ENCODE measurements around the gene SLC44A4.

Gene SLC44A4

GRCh38 chr6:31834367-31835250, 44.2 kb downstream of the SLC44A4 start:
- Histone ChIP-seq H3F3A (ENCODE audit: control insufficient read depth, insufficient read depth) (peaks cover 71% of the 10 kb centered on the region), H3K4me3 (ENCODE audit: low read length) (peak overlapping the region; percentile 93), H3K9me2 (replicated peaks; ENCODE audit: control insufficient read depth, low read length) (no peaks in the 10 kb centered on the region), H3K4me1 (ENCODE audit: control insufficient read depth, low read length) (peaks cover 65% of the 10 kb centered on the region), H3K4me2 (ENCODE audit: low read length) (peak overlapping the region; percentile 88), H3K79me2 (ENCODE audit: control insufficient read depth, low read length) (peaks cover 87% of the 10 kb centered on the region), H3K27me3 (ENCODE audit: control insufficient read depth, low read length) (no peaks in the 10 kb centered on the region; the same call in 1 of the 2 replicates), H3K27ac (ENCODE audit: low read depth, low read length) (peak overlapping the region; percentile 87), H3K36me3 (ENCODE audit: control insufficient read depth, low read length) (peaks cover 58% of the 10 kb centered on the region), H3K9me3 (ENCODE audit: control insufficient read depth, insufficient read depth, low read length) (no peaks in the 10 kb centered on the region), H4K20me1 (ENCODE audit: control insufficient read depth, insufficient read depth, low read depth, low read length) (peaks cover 23% of the 10 kb centered on the region)
- no peak for TF ChIP-seq EZH2phosphoT487 (IDR thresholded peaks at IDR 0.05; ENCODE audit: borderline replicate concordance, low read length)
- no peak for TF ChIP-seq CTCF (IDR thresholded peaks at IDR 0.05; ENCODE audit: low read depth, low read length, poor library complexity, severe bottlenecking)

GRCh38 chr6:31831350-31832215, 47.2 kb downstream of the SLC44A4 start:
- Histone ChIP-seq H3K9me3 (ENCODE audit: control insufficient read depth, insufficient read depth, low read length) (no peaks in the 10 kb centered on the region), H4K20me1 (ENCODE audit: control insufficient read depth, insufficient read depth, low read depth, low read length) (no peaks in the 10 kb centered on the region), H3K79me2 (ENCODE audit: control insufficient read depth, low read length) (peaks cover 72% of the 10 kb centered on the region), H3K4me2 (ENCODE audit: low read length) (peak overlapping the region; percentile 69), H3K27me3 (ENCODE audit: control insufficient read depth, low read length) (no peaks in the 10 kb centered on the region), H3K36me3 (ENCODE audit: control insufficient read depth, low read length) (peaks cover 28% of the 10 kb centered on the region), H3K27ac (ENCODE audit: low read depth, low read length) (0 out of 2 replicates have a peak overlapping the region, but pooled peaks have one; percentile 71), H3K9me2 (replicated peaks; ENCODE audit: control insufficient read depth, low read length) (no peaks in the 10 kb centered on the region), H3K4me1 (ENCODE audit: control insufficient read depth, low read length) (peaks cover 49% of the 10 kb centered on the region), H3K4me3 (ENCODE audit: low read length) (peak overlapping the region; percentile 74), H3F3A (ENCODE audit: control insufficient read depth, insufficient read depth) (peaks cover 42% of the 10 kb centered on the region)
- no peak for TF ChIP-seq CTCF (IDR thresholded peaks at IDR 0.05; ENCODE audit: low read depth, low read length, poor library complexity, severe bottlenecking)
- no peak for TF ChIP-seq EZH2phosphoT487 (IDR thresholded peaks at IDR 0.05; ENCODE audit: borderline replicate concordance, low read length)

GRCh38 chr6:31830886-31831335, 47.9 kb downstream of the SLC44A4 start:
- Histone ChIP-seq H4K20me1 (ENCODE audit: control insufficient read depth, insufficient read depth, low read depth, low read length) (no peaks in the 10 kb centered on the region), H3K27ac (ENCODE audit: low read depth, low read length) (peak overlapping the region; percentile 71), H3K27me3 (ENCODE audit: control insufficient read depth, low read length) (no peaks in the 10 kb centered on the region), H3F3A (ENCODE audit: control insufficient read depth, insufficient read depth) (peaks cover 39% of the 10 kb centered on the region), H3K4me2 (ENCODE audit: low read length) (peak overlapping the region; percentile 69), H3K36me3 (ENCODE audit: control insufficient read depth, low read length) (peaks cover 21% of the 10 kb centered on the region), H3K4me3 (ENCODE audit: low read length) (peak overlapping the region; percentile 74), H3K4me1 (ENCODE audit: control insufficient read depth, low read length) (peaks cover 54% of the 10 kb centered on the region), H3K79me2 (ENCODE audit: control insufficient read depth, low read length) (peaks cover 68% of the 10 kb centered on the region), H3K9me2 (replicated peaks; ENCODE audit: control insufficient read depth, low read length) (no peaks in the 10 kb centered on the region), H3K9me3 (ENCODE audit: control insufficient read depth, insufficient read depth, low read length) (no peaks in the 10 kb centered on the region)
- TF ChIP-seq EZH2phosphoT487 (IDR thresholded peaks at IDR 0.05; ENCODE audit: borderline replicate concordance, low read length) = no peak
- no peak for TF ChIP-seq CTCF (IDR thresholded peaks at IDR 0.05; ENCODE audit: low read depth, low read length, poor library complexity, severe bottlenecking)
